ENCODE measurements around the gene CDC45.

CDC45 gene

DNA sequence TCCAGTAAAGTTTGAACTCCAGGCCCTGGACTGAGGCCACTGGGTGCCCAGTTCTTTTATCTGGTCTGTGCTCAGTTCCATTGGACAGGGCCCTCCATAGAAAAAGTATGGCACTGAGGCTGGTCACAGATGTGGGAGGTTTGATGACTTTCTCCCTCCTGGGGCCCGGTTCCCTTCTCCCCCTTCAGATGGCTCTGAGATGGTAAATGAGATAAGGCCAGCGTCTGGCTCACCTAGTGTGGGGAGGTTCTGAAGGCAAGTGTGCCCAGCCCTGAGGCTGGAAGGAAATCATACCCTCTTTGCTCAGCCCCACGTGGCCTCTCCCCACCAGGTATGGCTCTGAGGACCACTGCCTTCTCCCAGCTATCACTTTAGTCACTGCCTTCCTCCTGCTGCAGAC is 45.9 kb downstream of the CDC45 start:
- no peak for DNase-seq (ENCODE audit: extremely low read depth, insufficient read length)
- TF ChIP-seq, protein P1, sequence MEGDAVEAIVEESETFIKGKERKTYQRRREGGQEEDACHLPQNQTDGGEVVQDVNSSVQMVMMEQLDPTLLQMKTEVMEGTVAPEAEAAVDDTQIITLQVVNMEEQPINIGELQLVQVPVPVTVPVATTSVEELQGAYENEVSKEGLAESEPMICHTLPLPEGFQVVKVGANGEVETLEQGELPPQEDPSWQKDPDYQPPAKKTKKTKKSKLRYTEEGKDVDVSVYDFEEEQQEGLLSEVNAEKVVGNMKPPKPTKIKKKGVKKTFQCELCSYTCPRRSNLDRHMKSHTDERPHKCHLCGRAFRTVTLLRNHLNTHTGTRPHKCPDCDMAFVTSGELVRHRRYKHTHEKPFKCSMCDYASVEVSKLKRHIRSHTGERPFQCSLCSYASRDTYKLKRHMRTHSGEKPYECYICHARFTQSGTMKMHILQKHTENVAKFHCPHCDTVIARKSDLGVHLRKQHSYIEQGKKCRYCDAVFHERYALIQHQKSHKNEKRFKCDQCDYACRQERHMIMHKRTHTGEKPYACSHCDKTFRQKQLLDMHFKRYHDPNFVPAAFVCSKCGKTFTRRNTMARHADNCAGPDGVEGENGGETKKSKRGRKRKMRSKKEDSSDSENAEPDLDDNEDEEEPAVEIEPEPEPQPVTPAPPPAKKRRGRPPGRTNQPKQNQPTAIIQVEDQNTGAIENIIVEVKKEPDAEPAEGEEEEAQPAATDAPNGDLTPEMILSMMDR (IDR thresholded peaks at IDR 0.05; ENCODE audit: insufficient read depth, low read length, poor library complexity, severe bottlenecking) = no peak
- Histone ChIP-seq H3K36me3 (ENCODE audit: control insufficient read depth, insufficient read depth, low read length) (no peaks in the 10 kb centered on the region; the same call in none of the 2 replicates), H3K4me3 (replicated peaks; ENCODE audit: low read depth, low read length) (no peak overlapping the region), H3K27me3 (replicated peaks; ENCODE audit: control insufficient read depth, insufficient read depth, low read length) (no peaks in the 10 kb centered on the region; the same call in 1 of the 2 replicates)

DNA sequence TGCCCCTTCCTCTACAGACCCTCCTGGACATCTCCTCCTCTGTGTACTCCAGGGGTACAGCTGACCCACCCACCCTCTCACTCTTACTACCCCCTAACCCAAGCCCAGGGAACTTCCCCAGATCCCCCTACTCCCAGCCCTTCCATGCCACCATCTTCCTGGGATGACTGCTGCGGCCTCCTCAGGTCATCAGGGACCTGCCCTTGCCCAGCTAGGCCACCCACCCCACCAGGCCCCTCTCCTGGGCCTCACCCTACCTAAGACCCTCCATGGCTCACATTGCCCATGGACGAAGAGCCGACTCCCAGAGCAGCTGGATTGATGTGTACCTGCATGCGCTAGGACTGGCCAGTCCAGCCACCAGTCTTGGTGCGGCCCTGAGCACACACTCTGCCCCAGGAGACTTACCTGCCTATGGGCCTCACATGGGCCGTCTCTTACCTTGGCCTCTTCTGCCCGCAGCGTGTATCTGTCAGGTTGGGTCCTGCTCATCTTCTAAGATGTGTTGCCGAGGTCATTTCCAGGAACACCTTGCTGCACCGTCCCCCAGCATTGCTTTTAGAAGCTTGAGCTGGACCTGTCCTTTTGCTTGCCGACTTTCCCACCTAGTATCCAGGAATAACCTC is 46.5 kb downstream of the CDC45 start:
- no peak overlapping the region for H3K4me3 ChIP-seq (replicated peaks; ENCODE audit: low read depth, low read length)
- no peaks in the 10 kb centered on the region; the same call in 1 of the 2 replicates for H3K27me3 ChIP-seq (replicated peaks; ENCODE audit: control insufficient read depth, insufficient read depth, low read length)
- TF ChIP-seq, protein P1 (IDR thresholded peaks at IDR 0.05; ENCODE audit: insufficient read depth, low read length, poor library complexity, severe bottlenecking) = no peak
- DNase-seq (ENCODE audit: extremely low read depth, insufficient read length) = no peak
- H3K36me3 ChIP-seq (ENCODE audit: control insufficient read depth, insufficient read depth, low read length) = no peaks in the 10 kb centered on the region; the same call in 1 of the 2 replicates

DNA sequence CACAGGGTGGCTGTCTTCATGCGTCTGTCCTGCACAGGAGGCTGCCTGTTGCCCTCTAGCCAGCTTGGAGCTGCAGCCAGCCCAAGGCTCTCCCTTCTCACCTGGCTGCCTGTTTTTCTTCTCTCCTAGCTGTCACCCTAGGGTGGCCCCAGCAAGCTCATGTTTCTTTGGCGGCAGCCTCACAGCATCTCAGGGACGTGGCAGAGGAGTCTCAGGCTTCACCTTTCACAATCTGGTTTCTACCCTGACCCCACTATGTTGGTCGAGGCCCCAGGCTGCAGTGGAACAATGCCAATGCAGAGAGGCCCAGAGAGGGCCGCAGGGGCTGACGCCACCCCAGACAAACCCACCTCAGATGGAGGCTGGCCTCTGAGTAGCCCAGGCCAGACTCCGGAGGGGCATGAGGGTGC is 47.0 kb downstream of the CDC45 start:
- Histone ChIP-seq H3K4me3 (replicated peaks; ENCODE audit: low read depth, low read length) (no peak overlapping the region), H3K27me3 (replicated peaks; ENCODE audit: control insufficient read depth, insufficient read depth, low read length) (no peaks in the 10 kb centered on the region; the same call in 1 of the 2 replicates), H3K36me3 (ENCODE audit: control insufficient read depth, insufficient read depth, low read length) (no peaks in the 10 kb centered on the region; the same call in 1 of the 2 replicates)
- TF ChIP-seq, protein P1 (IDR thresholded peaks at IDR 0.05; ENCODE audit: insufficient read depth, low read length, poor library complexity, severe bottlenecking) = no peak
- no peak for DNase-seq (ENCODE audit: extremely low read depth, insufficient read length)

DNA sequence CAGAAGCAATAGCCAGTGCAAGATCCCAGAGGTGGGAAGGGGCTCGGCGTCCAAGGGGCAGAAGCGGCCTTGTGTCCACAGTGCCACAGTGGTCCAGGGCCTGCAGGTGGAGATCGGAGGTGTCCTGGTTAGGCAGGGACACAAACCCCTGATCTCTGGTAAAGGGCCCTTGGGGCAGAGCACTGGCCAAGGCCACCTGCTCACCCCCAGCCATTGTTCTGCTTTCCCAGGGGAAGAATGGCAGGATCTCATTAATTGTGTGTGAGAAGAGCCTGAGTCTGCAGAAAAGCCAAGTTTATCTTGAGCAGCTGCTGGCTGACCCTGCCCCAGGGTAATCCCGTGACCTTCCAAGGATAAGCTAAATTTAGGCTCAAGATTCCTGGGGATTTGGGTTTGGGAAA is 47.6 kb downstream of the CDC45 start:
- H3K27me3 ChIP-seq (replicated peaks; ENCODE audit: control insufficient read depth, insufficient read depth, low read length) = no peaks in the 10 kb centered on the region; the same call in 1 of the 2 replicates
- no peaks in the 10 kb centered on the region for H3K36me3 ChIP-seq (ENCODE audit: control insufficient read depth, insufficient read depth, low read length)
- TF ChIP-seq, protein P1 (IDR thresholded peaks at IDR 0.05; ENCODE audit: insufficient read depth, low read length, poor library complexity, severe bottlenecking) = no peak
- DNase-seq (ENCODE audit: extremely low read depth, insufficient read length) = no peak
- no peak overlapping the region for H3K4me3 ChIP-seq (replicated peaks; ENCODE audit: low read depth, low read length)

DNA sequence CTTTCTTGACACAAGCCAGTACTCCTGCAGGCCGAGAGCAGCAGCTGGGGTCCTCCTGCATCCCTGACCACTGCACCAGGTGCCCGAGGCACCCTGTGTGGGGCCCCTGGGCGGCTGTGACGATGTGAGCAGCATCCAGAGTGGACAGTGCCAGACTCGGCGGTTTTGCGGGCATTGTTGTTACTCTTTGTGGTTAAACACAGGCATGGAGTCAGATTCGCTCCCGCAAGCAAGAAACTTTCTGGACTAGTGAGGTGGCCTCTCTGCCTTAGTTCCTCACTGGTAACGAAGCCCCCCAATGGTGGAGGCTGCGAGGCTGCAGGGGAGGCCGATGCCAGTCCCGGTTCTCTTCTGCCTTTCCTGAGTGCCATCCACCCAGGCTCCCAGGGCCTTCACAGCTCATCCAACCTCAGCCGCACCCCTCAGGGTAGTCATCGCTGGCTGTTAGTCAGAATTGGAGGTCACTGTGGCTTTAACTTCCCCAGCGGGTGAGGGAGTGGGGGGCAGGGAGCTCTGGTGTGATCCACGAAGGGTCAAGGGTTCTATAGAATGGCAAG is 48.2 kb downstream of the CDC45 start:
- H3K4me3 ChIP-seq (replicated peaks; ENCODE audit: low read depth, low read length) = no peak overlapping the region
- H3K27me3 ChIP-seq (replicated peaks; ENCODE audit: control insufficient read depth, insufficient read depth, low read length) = no peaks in the 10 kb centered on the region; the same call in 1 of the 2 replicates
- TF ChIP-seq, protein P1 (IDR thresholded peaks at IDR 0.05; ENCODE audit: insufficient read depth, low read length, poor library complexity, severe bottlenecking) = no peak
- no peaks in the 10 kb centered on the region for H3K36me3 ChIP-seq (ENCODE audit: control insufficient read depth, insufficient read depth, low read length)
- no peak for DNase-seq (ENCODE audit: extremely low read depth, insufficient read length)

Measured in GM06990 (cell line).